PC-3 (cell line): ENCODE results near the gene ADSS1. TPM values are rescaled to one million over a fixed set of nuclear protein-coding genes. Genes with fewer than 3 reads are reported as not detected.
A peak's percentile ranks its signal among the peaks of the same experiment; 100 is the strongest.

ENCODE experiments used
- ATAC-seq: fragments of 200-7000 bp; cut with Tn5 transposase; 2 replicates; pipeline ENCODE4 v1.9.1; 2020; ENCODE audit warnings: mild to moderate bottlenecking, moderate library complexity
- BruUV-seq: library from RNA; stranded (reverse); fragments of 400-500 nt; replicated peaks from 2 replicates; lab custom pipeline; 2021; lab: Mats Ljungman, UMichigan
- CTCF ChIA-PET: fragments of 300-600 bp; sonication (Branson Sonifier 250); formaldehyde crosslinking; loops from one replicate; lab custom pipeline; 2022; ENCODE audit warnings: antibody characterized with exemption; lab: Charles Lee
- POLR2A ChIA-PET: fragments of 300-600 bp; sonication (Branson Sonifier 250); formaldehyde crosslinking; loops from one replicate; lab custom pipeline; 2022; ENCODE audit warnings: antibody characterized with exemption; ENCODE audit not compliant: unreplicated experiment; lab: Charles Lee
- DNase-seq: peaks from one replicate; pipeline ENCODE4 v3.0.0-alpha.2; 2015
- H2AFZ ChIP-seq: fragments of 300-600 bp; sonication (generic); 2 replicates; pipeline ENCODE4 v1.6.0; 2016; ENCODE audit warnings: antibody characterized with exemption, low read length
- H3F3A ChIP-seq: fragments of 300-600 bp; sonication (generic); one replicate; pipeline ENCODE4 v1.6.0; 2017; ENCODE audit warnings: antibody characterized with exemption, low read length, control low read depth, mild to moderate bottlenecking; ENCODE audit not compliant: unreplicated experiment
- H3K27ac ChIP-seq: fragments of 300-600 bp; sonication (generic); 2 replicates; pipeline ENCODE4 v1.5.1; 2016; ENCODE audit warnings: mild to moderate bottlenecking, low read length
- H3K27me3 ChIP-seq: fragments of 300-600 bp; sonication (generic); 2 replicates; pipeline ENCODE4 v1.6.1; 2016; ENCODE audit warnings: low read length, mixed read lengths
- H3K36me3 ChIP-seq: fragments of 300-600 bp; sonication (generic); 2 replicates; pipeline ENCODE4 v1.6.1; 2016; ENCODE audit warnings: low read depth, mixed run types, low read length, mixed read lengths
- H3K4me1 ChIP-seq: fragments of 300-600 bp; sonication (generic); 2 replicates; pipeline ENCODE4 v1.5.1; 2016; ENCODE audit warnings: low read length; ENCODE audit not compliant: insufficient read depth
- H3K4me2 ChIP-seq: fragments of 300-600 bp; sonication (generic); 2 replicates; pipeline ENCODE4 v1.6.0; 2016; ENCODE audit warnings: low read length
- H3K4me3 ChIP-seq: fragments of 300-600 bp; sonication (generic); 2 replicates; pipeline ENCODE4 v1.5.1; 2016; ENCODE audit warnings: mild to moderate bottlenecking, low read length, mixed read lengths
- H3K79me2 ChIP-seq: fragments of 300-600 bp; sonication (generic); 2 replicates; pipeline ENCODE4 v1.6.1; 2017; ENCODE audit warnings: low read length, mixed read lengths
- H3K9ac ChIP-seq: fragments of 300-600 bp; sonication (generic); 2 replicates; pipeline ENCODE4 v1.6.0; 2016; ENCODE audit warnings: mild to moderate bottlenecking, low read length
- H3K9me2 ChIP-seq: fragments of 300-600 bp; sonication (generic); replicated peaks from 2 replicates; pipeline ENCODE4 v1.6.1; 2016; ENCODE audit warnings: mixed run types, low read length, mixed read lengths
- H3K9me3 ChIP-seq: fragments of 300-600 bp; sonication (generic); 2 replicates; pipeline ENCODE4 v1.6.1; 2016; ENCODE audit warnings: low read length, mixed read lengths
- H4K20me1 ChIP-seq: fragments of 300-600 bp; sonication (generic); 2 replicates; pipeline ENCODE4 v1.6.1; 2016; ENCODE audit warnings: low read length, mixed read lengths
- CTCF ChIP-seq: fragments of 300-600 bp; sonication (generic); conservative IDR thresholded peaks from 2 replicates; pipeline ENCODE4 v1.5.1; 2017; ENCODE audit warnings: antibody characterized with exemption, low read depth, mild to moderate bottlenecking, low read length
- EZH2 ChIP-seq: fragments of 300-600 bp; sonication (generic); IDR thresholded peaks from one replicate; pipeline ENCODE4 v1.6.1; 2017; ENCODE audit warnings: antibody characterized with exemption, mild to moderate bottlenecking, low read length; ENCODE audit not compliant: unreplicated experiment
- EZH2phosphoT487 ChIP-seq: fragments of 300-600 bp; sonication (generic); IDR thresholded peaks from 2 replicates; pipeline ENCODE4 v1.6.1; 2018; ENCODE audit warnings: mild to moderate bottlenecking, antibody characterized with exemption, low read length, borderline replicate concordance
- intact Hi-C: fragments of 100-400 bp; cut with micrococcal nuclease; formaldehyde crosslinking; loops from 2 replicates; pipeline ENCODE4 v1.9.0; 2023
- total RNA-seq: library from RNA; depleted of rRNA; stranded (reverse); fragments of >200 nt; gene quantifications from 2 replicates; pipeline ENCODE4 v1.2.3, GENCODE V29; 2014

The ADSS1 gene
- total RNA-seq, 1 experiment from 2014 or later = 7.9 TPM

DNA sequence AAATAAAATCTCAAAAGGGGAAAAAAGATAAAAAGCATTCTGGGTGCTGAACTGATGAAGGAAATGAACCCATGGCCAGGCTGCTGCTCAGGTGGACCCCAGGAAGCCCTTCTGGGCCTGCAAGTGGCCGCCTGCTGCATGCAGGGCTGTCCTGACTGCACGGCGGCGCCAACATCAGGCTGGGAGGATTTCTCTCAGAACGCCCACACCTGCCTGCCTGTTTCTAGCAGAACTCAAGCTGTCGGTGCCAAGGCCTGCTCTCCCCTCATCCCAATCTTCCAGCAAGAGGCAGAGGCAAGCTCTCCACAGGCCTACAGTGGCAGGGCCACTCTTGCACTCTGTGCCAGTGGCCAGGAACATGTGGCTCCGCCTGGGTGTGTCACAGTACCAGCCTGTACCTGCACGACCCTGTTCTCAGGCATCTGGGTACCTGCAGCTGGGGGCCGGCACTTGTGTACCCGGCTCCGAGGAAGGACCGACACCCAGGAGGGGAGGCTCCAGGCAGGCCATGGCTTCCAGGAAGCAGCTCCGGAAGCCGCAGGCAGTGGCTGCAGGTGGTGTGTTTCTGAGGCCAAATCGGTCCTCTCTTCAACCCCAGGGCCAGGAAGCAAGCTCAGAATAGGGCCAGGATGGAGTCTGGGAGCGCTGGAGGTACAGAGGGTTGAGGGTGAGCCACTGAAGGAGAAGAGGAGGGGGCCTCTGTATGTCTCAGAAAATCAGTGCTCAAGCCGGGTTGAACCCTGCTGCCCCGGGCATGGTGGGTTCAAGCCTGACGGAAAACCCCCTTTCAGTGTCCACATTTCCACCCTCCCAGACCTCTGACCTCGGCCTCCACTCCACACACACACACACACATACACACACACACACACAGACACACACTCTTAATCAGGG is 37.2 kb upstream of the ADSS1 start:
- peak overlapping the region; percentile 80 for H3K27ac ChIP-seq
- H3K4me1 ChIP-seq = peaks cover 56% of the 10 kb centered on the region
- H3K27me3 ChIP-seq = no peaks in the 10 kb centered on the region
- BruUV-seq = no TSS peak
- intact Hi-C loops = no loop called here
- H3K9me3 ChIP-seq = no peaks in the 10 kb centered on the region
- no peaks in the 10 kb centered on the region for H3K9me2 ChIP-seq
- no peak for ATAC-seq
- H3K36me3 ChIP-seq = peaks cover 6% of the 10 kb centered on the region; the same call in 1 of the 2 replicates
- TF ChIP-seq CTCF (peak; percentile 17; the same call in 1 of the 2 replicates), EZH2 (no peak), EZH2phosphoT487 (no peak)
- H3K9ac ChIP-seq = no peak overlapping the region
- H3K4me2 ChIP-seq = peak overlapping the region; percentile 91
- peaks cover 18% of the 10 kb centered on the region for H4K20me1 ChIP-seq
- ChIA-PET POLR2A (no interaction called here), CTCF (no interaction called here)
- H3K79me2 ChIP-seq = peaks cover 24% of the 10 kb centered on the region
- DNase-seq = no peak
- no peak overlapping the region for H2AFZ ChIP-seq
- no peaks in the 10 kb centered on the region for H3F3A ChIP-seq
- H3K4me3 ChIP-seq = peak overlapping the region; percentile 76

DNA sequence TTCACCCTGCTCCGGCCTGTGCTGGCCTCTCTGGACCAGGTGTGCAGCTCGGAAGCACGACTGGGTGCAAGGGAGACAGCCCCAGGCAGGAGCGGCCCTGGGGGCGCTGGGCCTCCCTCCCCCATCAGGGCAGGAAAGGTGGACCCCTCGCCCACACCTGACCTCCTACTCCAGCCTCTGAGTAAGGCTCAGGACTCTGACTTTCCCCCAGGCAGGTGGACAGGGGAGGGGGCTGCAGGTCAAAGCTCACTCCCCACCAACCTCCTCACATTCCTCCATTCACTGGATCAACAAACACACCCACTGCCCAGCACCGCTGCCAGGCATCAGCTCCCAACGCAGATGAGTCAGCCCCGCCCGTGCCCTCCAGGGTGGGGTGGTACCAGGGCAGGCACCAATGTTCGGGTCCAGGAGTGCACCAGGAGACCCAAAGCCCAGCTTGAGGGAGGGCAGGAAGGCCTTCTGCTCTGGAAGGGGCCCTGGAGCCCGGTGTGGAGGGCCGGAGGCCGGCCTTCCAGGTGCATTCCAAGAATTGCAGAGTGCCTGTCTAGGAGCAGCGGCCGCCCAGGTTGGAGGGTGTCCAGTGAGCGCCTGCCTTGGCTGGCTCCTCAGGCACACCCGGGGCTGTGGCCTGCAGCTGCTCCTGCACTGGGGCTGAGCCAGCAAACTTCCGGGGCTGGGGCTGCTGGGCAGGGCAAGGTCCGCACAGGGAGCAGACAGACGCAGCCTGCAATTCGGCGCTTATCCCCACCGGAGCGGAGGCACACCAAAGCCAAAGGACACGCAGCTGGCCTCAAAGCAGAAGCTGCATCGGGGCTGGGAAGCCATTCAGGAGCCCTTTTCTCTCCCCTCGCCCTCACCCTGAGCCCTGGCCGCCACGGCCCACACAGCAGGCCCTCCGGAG is 36.2 kb upstream of the ADSS1 start:
- H3K4me3 ChIP-seq = peak overlapping the region; percentile 76
- H3F3A ChIP-seq = no peaks in the 10 kb centered on the region

More for the DNA sequence above, 36.2 kb upstream of the ADSS1 start:
- H3K27ac ChIP-seq = peak overlapping the region; percentile 80
- peaks cover 48% of the 10 kb centered on the region for H3K4me1 ChIP-seq
- peak overlapping the region; percentile 91 for H3K4me2 ChIP-seq
- no peaks in the 10 kb centered on the region for H3K9me3 ChIP-seq
- H3K36me3 ChIP-seq = peaks cover 7% of the 10 kb centered on the region; the same call in 1 of the 2 replicates
- ChIA-PET CTCF (no interaction called here), POLR2A (interaction anchor here (0.5 to 0.6 kb wide), 2 partner anchors 10 to 19 kb away, joined by 3 to 4 read pairs; no protein-coding TSS in a partner anchor)
- peak overlapping the region; percentile 52 for H3K9ac ChIP-seq
- H3K9me2 ChIP-seq = no peaks in the 10 kb centered on the region
- no peak overlapping the region for H2AFZ ChIP-seq
- peaks cover 28% of the 10 kb centered on the region for H4K20me1 ChIP-seq
- intact Hi-C loops = loop anchor here (2.0 kb wide), 1 partner anchor 37 kb away; no protein-coding TSS in a partner anchor
- TF ChIP-seq EZH2 (no peak), EZH2phosphoT487 (peak; percentile 97), CTCF (no peak)
- H3K27me3 ChIP-seq = no peaks in the 10 kb centered on the region
- ATAC-seq = peak; percentile 74
- DNase-seq = peak; percentile 92
- peaks cover 34% of the 10 kb centered on the region for H3K79me2 ChIP-seq
- BruUV-seq = no TSS peak
